CD4-positive, CD25-positive, alpha-beta regulatory T cell (primary cell): ENCODE data around the gene SCN1A. TPM values are rescaled to one million over a fixed set of nuclear protein-coding genes. Genes with fewer than 3 reads are reported as not detected.
A peak's percentile ranks its signal among the peaks of the same experiment; 100 is the strongest.

Experiments used
- ATAC-seq, 2 donors: fragments of 150-1000 bp; cut with Tn5 transposase; one replicate each; pipeline ENCODE4 v1.10.0; 2021; ENCODE audit warnings: low read depth in 2 of 2, moderate number of reproducible peaks in 2 of 2, moderate library complexity in 1 of 2
- DNase-seq, 3 donors: peaks; one replicate each; pipeline versions ENCODE4 v3.0.0 to v3.0.0-alpha.2; 2012 to 2022; ENCODE audit warnings: mixed read lengths in 1 of 3
- H3K27ac ChIP-seq: one replicate; pipeline ENCODE4 v1.7.0; 2013; ENCODE audit warnings: mild to moderate bottlenecking, low read length; ENCODE audit not compliant: insufficient read depth, poor library complexity, severe bottlenecking
- H3K27me3 ChIP-seq: one replicate; pipeline ENCODE4 v1.7.0; 2013; ENCODE audit warnings: low read length; ENCODE audit not compliant: control insufficient read depth, insufficient read depth
- H3K36me3 ChIP-seq: one replicate; pipeline ENCODE4 v1.7.0; 2013; ENCODE audit warnings: mild to moderate bottlenecking, low read length, moderate library complexity; ENCODE audit not compliant: control insufficient read depth, insufficient read depth
- H3K4me1 ChIP-seq: 2 replicates; pipeline ENCODE4 v1.7.0; 2013; ENCODE audit warnings: mild to moderate bottlenecking, low read length; ENCODE audit not compliant: insufficient read depth, control insufficient read depth, poor library complexity, severe bottlenecking
- H3K4me3 ChIP-seq: one replicate; pipeline ENCODE4 v1.7.0; 2013; ENCODE audit warnings: low read depth, mild to moderate bottlenecking, low read length, moderate library complexity
- H3K9me3 ChIP-seq, 2 experiments: 1 replicate in 1 of 2; 2 replicates in 1 of 2; pipeline ENCODE4 v1.7.0; 2013; ENCODE audit warnings: low read length in 2 of 2, mild to moderate bottlenecking in 1 of 2, moderate library complexity in 1 of 2; ENCODE audit not compliant: control insufficient read depth in 2 of 2
- H3K27ac Mint-ChIP-seq, 3 donors: one replicate each; pipeline ENCODE4 v1.8.0; 2020 to 2022; ENCODE audit warnings: mild to moderate bottlenecking in 3 of 3, mixed read lengths in 3 of 3, moderate library complexity in 2 of 3
- H3K27me3 Mint-ChIP-seq: one replicate; pipeline ENCODE4 v1.8.0; 2022; ENCODE audit warnings: mild to moderate bottlenecking, mixed read lengths
- H3K36me3 Mint-ChIP-seq: one replicate; pipeline ENCODE4 v1.8.0; 2020; ENCODE audit warnings: mixed read lengths
- H3K4me1 Mint-ChIP-seq, 4 donors: one replicate each; pipeline ENCODE4 v1.8.0; 2020 to 2022; ENCODE audit warnings: mixed read lengths in 4 of 4, mild to moderate bottlenecking in 1 of 4
- H3K4me3 Mint-ChIP-seq, 4 donors: one replicate each; pipeline ENCODE4 v1.8.0; 2020 to 2022; ENCODE audit warnings: mild to moderate bottlenecking in 4 of 4, mixed read lengths in 4 of 4, moderate library complexity in 3 of 4
- H3K9me3 Mint-ChIP-seq, 7 donors: one replicate each; pipeline ENCODE4 v1.8.0; 2020 to 2022; ENCODE audit warnings: mixed read lengths in 7 of 7, mild to moderate bottlenecking in 3 of 7, moderate library complexity in 2 of 7
- polyA plus RNA-seq, 4 donors: library from polyadenylated mRNA; unstranded; fragments of 300-500 nt; fragmentation: Illumina TruSeq; gene quantifications; one replicate each; pipeline ENCODE4 v1.2.3, GENCODE V29; 2021
- total RNA-seq: library from RNA; stranded (reverse); gene quantifications from one replicate; pipeline ENCODE4 v1.2.3, GENCODE V29; 2022

Gene SCN1A
- total and polyA plus RNA-seq, 5 donors from 2014 or later = not detected

DNA sequence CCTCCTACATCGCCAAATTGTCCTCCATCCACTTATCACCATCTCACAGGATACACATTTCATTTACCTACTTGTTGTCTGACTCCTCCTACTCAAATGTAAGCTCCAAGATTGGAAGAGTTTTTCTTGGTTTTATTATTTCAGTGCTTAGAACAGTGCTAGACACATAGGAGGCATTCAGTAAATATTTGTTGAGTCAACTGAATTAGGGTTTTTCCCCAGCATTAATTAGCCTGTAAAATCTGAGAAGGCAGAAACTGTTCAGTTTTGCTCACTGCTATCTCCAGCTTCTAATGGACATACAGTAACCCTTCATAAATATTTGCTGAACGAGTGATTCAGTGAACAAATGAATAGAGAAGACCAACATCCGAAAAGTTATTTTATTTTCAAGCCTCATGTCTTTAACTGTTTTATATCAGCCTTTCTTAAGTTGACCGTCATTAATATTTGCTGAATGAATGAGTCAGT, 175.0 kb downstream of the SCN1A start:
- no peak overlapping the region for H3K27ac Mint-ChIP-seq
- Histone ChIP-seq H3K36me3 (no peaks in the 10 kb centered on the region), H3K4me3 (peak overlapping the region; percentile 94), H3K9me3 (no peaks in the 10 kb centered on the region), H3K27me3 (no peaks in the 10 kb centered on the region), H3K4me1 (peaks cover 22% of the 10 kb centered on the region), H3K27ac (peak overlapping the region; percentile 85)
- no peak for ATAC-seq
- peaks cover 0 to 24% (median 12%) of the 10 kb centered on the region in 4 donors for H3K4me1 Mint-ChIP-seq
- H3K36me3 Mint-ChIP-seq = peaks cover 5% of the 10 kb centered on the region
- DNase-seq = peak in 1 of 3 donors; percentile 11
- H3K27me3 Mint-ChIP-seq = no peaks in the 10 kb centered on the region
- no peak overlapping the region for H3K4me3 Mint-ChIP-seq
- no peaks in the 10 kb centered on the region for H3K9me3 Mint-ChIP-seq

DNA sequence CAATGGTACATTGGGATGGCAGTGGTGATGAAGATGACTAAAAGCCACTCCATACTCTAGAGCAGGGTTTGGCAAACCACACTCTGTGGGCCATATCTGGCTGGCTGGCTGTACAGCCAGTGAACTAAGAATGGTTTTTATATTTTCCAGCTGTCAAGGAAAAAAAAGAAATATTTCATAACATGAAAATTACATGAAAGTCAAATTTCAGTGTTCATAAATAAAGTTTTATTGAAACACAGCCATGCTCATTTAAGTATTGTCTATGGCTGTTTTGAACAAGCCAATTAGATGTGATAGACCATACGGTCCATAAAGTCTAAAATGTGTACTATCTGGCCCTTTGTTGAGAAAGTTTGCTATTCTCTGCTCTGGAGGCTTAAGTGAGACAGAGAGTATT, 175.7 kb downstream of the SCN1A start:
- Histone ChIP-seq H3K36me3 (no peaks in the 10 kb centered on the region), H3K4me3 (peak overlapping the region; percentile 94), H3K27ac (peak overlapping the region; percentile 85), H3K4me1 (peaks cover 22% of the 10 kb centered on the region), H3K9me3 (no peaks in the 10 kb centered on the region), H3K27me3 (no peaks in the 10 kb centered on the region)
- Mint-ChIP-seq H3K4me1 (peaks cover 0 to 24% (median 16%) of the 10 kb centered on the region in 4 donors), H3K4me3 (no peak overlapping the region), H3K9me3 (no peaks in the 10 kb centered on the region), H3K27me3 (no peaks in the 10 kb centered on the region), H3K36me3 (peaks cover 9% of the 10 kb centered on the region), H3K27ac (no peak overlapping the region)
- DNase-seq = no peak
- ATAC-seq = no peak

DNA sequence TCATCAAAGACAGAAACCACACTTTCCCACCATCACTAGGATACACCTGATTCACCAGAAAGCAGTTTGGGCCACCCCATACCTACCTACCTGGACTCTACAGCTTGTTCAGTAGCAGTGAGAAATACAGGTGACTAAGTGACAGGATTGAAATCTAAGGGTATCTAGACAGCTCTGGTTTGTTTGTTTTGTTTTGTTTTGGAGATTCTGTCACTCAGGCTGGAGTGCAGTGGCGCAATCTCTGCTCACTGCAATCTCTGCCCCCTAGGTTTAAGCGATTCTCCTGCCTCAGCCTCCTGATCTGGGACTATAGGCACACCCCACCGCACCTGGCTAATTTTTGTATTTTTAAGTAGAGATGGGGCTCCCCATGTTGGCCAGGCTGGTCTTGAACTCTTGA, 177.4 kb downstream of the SCN1A start:
- no peak overlapping the region for H3K4me3 Mint-ChIP-seq

DNA sequence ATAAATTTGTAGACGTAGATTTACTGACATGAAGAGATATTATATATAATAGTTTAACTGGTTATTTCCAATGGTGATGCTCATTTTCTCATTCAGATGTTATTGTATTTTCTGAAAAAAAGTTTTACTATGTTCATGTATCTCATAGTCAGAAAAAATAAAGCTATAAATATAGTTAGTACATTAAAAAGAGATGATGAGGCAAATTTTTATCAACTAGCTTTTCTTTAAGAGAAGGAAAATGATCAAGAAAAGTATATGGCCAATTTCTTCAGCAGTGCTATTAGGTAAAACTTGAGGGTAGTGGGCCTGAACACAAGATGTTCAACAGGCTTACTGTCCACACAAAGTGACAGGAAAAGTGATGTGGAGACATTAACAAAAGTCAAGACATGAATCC, 186.0 kb downstream of the SCN1A start:
- H3K27ac Mint-ChIP-seq = no peak overlapping the region

More for the DNA sequence above, 177.4 kb downstream of the SCN1A start:
- Mint-ChIP-seq H3K9me3 (no peaks in the 10 kb centered on the region), H3K27ac (no peak overlapping the region), H3K27me3 (no peaks in the 10 kb centered on the region), H3K4me1 (peaks cover 0 to 22% (median 14%) of the 10 kb centered on the region in 4 donors), H3K36me3 (peaks cover 9% of the 10 kb centered on the region)
- H3K4me3 ChIP-seq = no peak overlapping the region
- H3K36me3 ChIP-seq = peaks cover 2% of the 10 kb centered on the region
- no peak for ATAC-seq
- no peak overlapping the region for H3K27ac ChIP-seq
- DNase-seq = no peak
- no peaks in the 10 kb centered on the region for H3K9me3 ChIP-seq
- no peaks in the 10 kb centered on the region for H3K27me3 ChIP-seq
- H3K4me1 ChIP-seq = peaks cover 22% of the 10 kb centered on the region

DNA sequence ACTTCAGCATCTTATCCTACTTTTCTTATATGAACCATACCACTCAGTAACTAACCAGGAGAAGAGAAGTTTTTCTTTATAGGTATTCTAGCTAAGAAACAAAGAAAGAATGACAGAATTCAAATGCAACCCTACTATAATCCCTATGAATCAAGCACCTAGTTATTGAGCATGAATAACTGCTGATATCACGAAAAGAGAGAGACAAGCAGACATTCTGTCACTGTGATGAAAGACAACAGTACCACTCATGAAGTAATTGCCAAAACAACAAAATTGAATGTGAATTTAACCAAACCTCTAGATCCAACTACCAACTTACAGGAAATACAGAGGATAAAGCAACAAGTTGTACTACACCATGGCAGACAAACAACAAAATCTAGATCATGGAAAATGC, 189.6 kb downstream of the SCN1A start:
- Mint-ChIP-seq H3K9me3 (no peaks in the 10 kb centered on the region), H3K27ac (no peak overlapping the region), H3K4me3 (no peak overlapping the region), H3K27me3 (no peaks in the 10 kb centered on the region), H3K4me1 (peaks cover 9 to 19% (median 16%) of the 10 kb centered on the region in 4 donors), H3K36me3 (peaks cover 63% of the 10 kb centered on the region)
- Histone ChIP-seq H3K27ac (no peak overlapping the region), H3K36me3 (peaks cover 53% of the 10 kb centered on the region), H3K4me3 (no peak overlapping the region), H3K9me3 (no peaks in the 10 kb centered on the region), H3K27me3 (no peaks in the 10 kb centered on the region), H3K4me1 (no peaks in the 10 kb centered on the region)
- ATAC-seq = no peak
- DNase-seq = no peak

More for the DNA sequence above, 186.0 kb downstream of the SCN1A start:
- H3K27me3 Mint-ChIP-seq = no peaks in the 10 kb centered on the region
- no peak overlapping the region for H3K4me3 Mint-ChIP-seq
- no peak for ATAC-seq
- H3K4me1 Mint-ChIP-seq = peaks cover 10 to 21% (median 15%) of the 10 kb centered on the region in 4 donors
- H3K9me3 Mint-ChIP-seq = no peaks in the 10 kb centered on the region
- H3K36me3 Mint-ChIP-seq = peaks cover 44% of the 10 kb centered on the region
- Histone ChIP-seq H3K27ac (no peak overlapping the region), H3K27me3 (no peaks in the 10 kb centered on the region), H3K9me3 (no peaks in the 10 kb centered on the region), H3K4me3 (no peak overlapping the region), H3K36me3 (peaks cover 54% of the 10 kb centered on the region), H3K4me1 (no peaks in the 10 kb centered on the region)
- no peak for DNase-seq

Other genes starting within 250 kb of the SCN1A start
- 31.2 TPM for gene TTC21B, start 174.2 kb downstream of the SCN1A start, total RNA-seq
- gene TTC21B, start 174.2 kb downstream of the SCN1A start, polyA plus RNA-seq = 1 to 10 TPM; 5.1 to 7.8 (median 6.6) TPM
- 0.57 TPM for gene SCN9A, start 247.9 kb upstream of the SCN1A start, total RNA-seq
- not detected for gene SCN9A, start 247.9 kb upstream of the SCN1A start, polyA plus RNA-seq